K562 (cell line): ENCODE results near the gene PALLD. TPM values are rescaled to one million over a fixed set of nuclear protein-coding genes. Genes with fewer than 3 reads are reported as not detected.

Source experiments
- ATAC-seq: fragments of 200-7000 bp; cut with Tn5 transposase; 3 replicates; pipeline ENCODE4 v1.9.1; 2020; ENCODE audit warnings: moderate library complexity
- BruUV-seq: library from RNA; stranded (reverse); fragments of 400-500 nt; replicated peaks from 2 replicates; lab custom pipeline; 2021; lab: Mats Ljungman, UMichigan
- CTCF ChIA-PET: fragments of 300-600 bp; formaldehyde crosslinking; extraction: SDS; loops from one replicate; lab custom pipeline; 2021; ENCODE audit warnings: low intra/inter-chr PET ratio; lab: Yijun Ruan, JAX
- POLR2A ChIA-PET: fragments of 300-600, 350-650 bp; sonication (Branson Sonifier 250); formaldehyde crosslinking; extraction: SDS; loops from one replicate; lab custom pipeline; 2021; ENCODE audit warnings: antibody characterized with exemption, inconsistent platforms; lab: Yijun Ruan, JAX
- DNase-seq, 4 experiments: peaks; one replicate each; pipeline versions ENCODE4 v3.0.0 to v3.0.0-alpha.2; 2011 to 2018; ENCODE audit warnings: low spot score in 3 of 4, mixed read lengths in 3 of 4; ENCODE audit errors: extremely low read depth in 1 of 4
- FAIRE-seq: peaks from 2 replicates; lab custom pipeline; 2011; peaks lifted over from hg19 to GRCh38; lab: Jason Lieb, UNC
- H2AFZ ChIP-seq: 2 replicates; pipeline ENCODE4 v1.6.0; 2011; ENCODE audit warnings: low read depth, low read length, control low read depth, inconsistent platforms
- H3K27ac ChIP-seq: fragments of 200-600 bp; 3 replicates; pipeline ENCODE4 v1.8.0; 2011; ENCODE audit warnings: low read depth, mild to moderate bottlenecking, control low read depth, inconsistent platforms, low read length, moderate library complexity, mixed read lengths; ENCODE audit errors: extremely low read depth
- H3K27me3 ChIP-seq, 2 experiments: fragments of 300-600 bp in 1 of 2; 2 replicates in 1 of 2; 3 replicates in 1 of 2; pipeline versions ENCODE4 v1.6.0 to v1.8.0; 2011; ENCODE audit warnings: inconsistent platforms in 2 of 2, low read length in 2 of 2, mild to moderate bottlenecking in 1 of 2, mixed read lengths in 1 of 2, moderate library complexity in 1 of 2; ENCODE audit not compliant: control insufficient read depth in 2 of 2, insufficient read depth in 2 of 2
- H3K36me3 ChIP-seq: fragments of 300-600 bp; 3 replicates; pipeline ENCODE4 v1.8.0; 2011; ENCODE audit warnings: mild to moderate bottlenecking, low read length, inconsistent platforms; ENCODE audit not compliant: control insufficient read depth, insufficient read depth
- H3K4me1 ChIP-seq, 2 experiments: fragments of 200-600 bp in 1 of 2; replicated peaks in 1 of 2; 2 replicates in 1 of 2; 3 replicates in 1 of 2; pipeline versions ENCODE4 v1.5.1 to v1.8.0; 2011; ENCODE audit warnings: inconsistent platforms in 2 of 2, low read length in 2 of 2, mild to moderate bottlenecking in 1 of 2, mixed read lengths in 1 of 2, moderate library complexity in 1 of 2; ENCODE audit not compliant: control insufficient read depth in 2 of 2, insufficient read depth in 2 of 2
- H3K4me2 ChIP-seq: 2 replicates; pipeline ENCODE4 v1.6.1; 2011; ENCODE audit warnings: low read length, control low read depth, inconsistent platforms, mixed read lengths; ENCODE audit not compliant: insufficient read depth
- H3K4me3 ChIP-seq: fragments of 200-600 bp; sonication (generic), shearing (Covaris generic); 2 replicates; pipeline ENCODE4 v1.5.1; 2016; ENCODE audit warnings: control low read depth, inconsistent platforms
- H3K79me2 ChIP-seq: fragments of 200-600 bp; 3 replicates; pipeline ENCODE4 v1.8.0; 2011; ENCODE audit warnings: low read length, inconsistent platforms; ENCODE audit not compliant: control insufficient read depth, insufficient read depth
- H3K9ac ChIP-seq, 2 experiments: 2 replicates each; pipeline versions ENCODE4 v1.6.0 to v1.6.1; 2011; ENCODE audit warnings: low read depth in 2 of 2, low read length in 2 of 2, control low read depth in 1 of 2, inconsistent platforms in 1 of 2, mild to moderate bottlenecking in 1 of 2, mixed read lengths in 1 of 2; ENCODE audit not compliant: insufficient read depth in 1 of 2
- H3K9me1 ChIP-seq: one replicate; pipeline ENCODE4 v1.6.0; 2011; ENCODE audit warnings: inconsistent platforms, mild to moderate bottlenecking, low read length, moderate library complexity; ENCODE audit not compliant: control insufficient read depth, insufficient read depth
- H3K9me3 ChIP-seq: replicated peaks from 2 replicates; pipeline ENCODE4 v1.5.1; 2011; ENCODE audit warnings: low read depth, low read length, inconsistent platforms; ENCODE audit not compliant: control insufficient read depth, insufficient read depth
- H4K20me1 ChIP-seq: replicated peaks from 2 replicates; pipeline ENCODE4 v1.6.1; 2011; ENCODE audit warnings: low read length, inconsistent platforms, mixed read lengths; ENCODE audit not compliant: control insufficient read depth, insufficient read depth
- CHD4 ChIP-seq: fragments of 200-600 bp; sonication (generic); IDR thresholded peaks from 3 replicates; pipeline ENCODE4 v1.6.1; 2012; ENCODE audit warnings: low read depth, mild to moderate bottlenecking, mixed read lengths, low read length, inconsistent platforms; ENCODE audit not compliant: insufficient read depth, insufficient replicate concordance, poor library complexity, severe bottlenecking
- NFE2L1 ChIP-seq: fragments of 450-650 bp; IDR thresholded peaks from 2 replicates; pipeline ENCODE4 v1.6.1; 2016; ENCODE audit warnings: missing genetic modification characterization, low read depth, mild to moderate bottlenecking, missing compliant biosample characterization, moderate library complexity, borderline replicate concordance
- POLR2A ChIP-seq: fragments of 450-650 bp; conservative IDR thresholded peaks from 2 replicates; pipeline ENCODE4 v1.6.1; 2016
- TAF7 ChIP-seq: fragments of 450-650 bp; IDR thresholded peaks from 2 replicates; pipeline ENCODE4 v1.6.1; 2016; ENCODE audit warnings: missing genetic modification characterization, missing compliant biosample characterization
- TEAD1 ChIP-seq, 2 experiments: fragments of 450-650 bp in 1 of 2; sonication (generic) in 1 of 2; formaldehyde crosslinking; IDR thresholded peaks; 2 replicates each; pipeline versions ENCODE4 v1.4.0 to v1.8.0; 2020 to 2022; ENCODE audit warnings: mild to moderate bottlenecking in 2 of 2, missing genetic modification reagents in 1 of 2
- ZNF644 ChIP-seq: fragments of 200-800 bp; sonication (Bioruptor generic); IDR thresholded peaks from 2 replicates; pipeline ENCODE4 v1.6.1; 2016; ENCODE audit warnings: low read depth, missing genetic modification characterization, missing compliant biosample characterization
- WGBS: fragments of 100-300 bp; shearing (Covaris generic); methylation state at CpG from one replicate; pipeline ENCODE4 v1.1.6; 2016; ENCODE audit warnings: low coverage, mixed read lengths; ENCODE audit not compliant: insufficient coverage; ENCODE audit errors: missing lambda C conversion rate; 5-methylcytosine and 5-hydroxymethylcytosine counted together
- in situ Hi-C: fragments of 300-500 bp; cut with MboI; formaldehyde crosslinking; loops from 4 replicates; pipeline ENCODE4 v1.15.0; 2018; ENCODE audit warnings: inconsistent platforms, mixed read lengths
- intact Hi-C: fragments of 100-400 bp; cut with micrococcal nuclease; formaldehyde crosslinking; loops from 2 replicates; pipeline ENCODE4 v1.14.2; 2022
- polyA plus RNA-seq, 8 experiments: library from polyadenylated mRNA; depleted of rRNA in 4 of 8; stranded (reverse) in 5 of 8; unstranded in 3 of 8; fragments of >200 nt; fragmentation: Nextera tagmentation in 2 of 8; fragmentation: Illumina TruSeq in 1 of 8; extraction: Ambion mirVana in 2 of 8; extraction: Trizol in 1 of 8; gene quantifications; 2 replicates each; pipeline versions ENCODE4 v1.2.1 to v1.2.3, GENCODE V29; 2011 to 2014; ENCODE audit warnings: inconsistent platforms in 1 of 8, missing spikeins in 1 of 8
- total RNA-seq, 7 experiments: library from RNA; depleted of rRNA in 6 of 7; stranded (reverse); fragments of >200 nt in 6 of 7; fragmentation: Illumina TruSeq in 2 of 7; extraction: Trizol in 2 of 7; gene quantifications; 2 replicates each; pipeline versions ENCODE4 v1.2.1 to v1.2.3, GENCODE V29; 2011 to 2021; ENCODE audit warnings: low replicate concordance in 1 of 7
- TF ChIP-seq, protein P1 (sequence below): fragments of 450-650 bp; conservative IDR thresholded peaks from 2 replicates; pipeline ENCODE4 v1.6.1; 2016; ENCODE audit warnings: missing genetic modification characterization, low read depth, mild to moderate bottlenecking, control low read depth, missing compliant biosample characterization
- TF ChIP-seq, protein P2 (sequence below): sonication (generic); formaldehyde crosslinking; IDR thresholded peaks from 2 replicates; pipeline ENCODE4 v1.8.1; 2023; ENCODE audit warnings: mild to moderate bottlenecking, missing genetic modification reagents, moderate library complexity

Gene PALLD
- total and polyA plus RNA-seq, 9 of the 15 experiments (the other 6 are each of a cell fraction or from before 2014, with no cell fraction given): 0.01 to 0.35 (median 0.06) TPM; not detected in 3

DNA sequence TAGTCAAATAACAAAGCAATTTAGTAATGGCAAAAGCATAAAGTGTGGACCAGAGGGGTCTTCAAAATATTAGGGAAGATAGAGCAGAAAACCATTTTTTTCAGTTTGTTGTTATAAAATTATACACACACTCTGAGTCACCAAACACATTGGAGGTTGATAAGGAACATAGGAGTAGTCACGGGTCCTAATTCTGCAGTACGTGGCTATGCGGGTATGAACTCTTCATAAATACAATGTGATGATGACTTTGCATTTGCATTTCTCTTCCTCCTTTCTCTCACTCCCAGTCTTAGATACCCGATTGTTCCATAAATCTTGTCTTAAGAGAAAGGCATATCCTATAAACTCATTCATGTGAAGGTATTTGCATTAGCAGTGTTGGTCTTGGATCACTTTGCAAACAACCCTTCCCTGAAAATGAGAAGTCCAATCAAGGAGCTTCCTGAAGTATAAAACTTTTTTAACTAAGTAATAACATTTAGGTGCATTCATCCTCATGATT is 223.6 kb downstream of the PALLD start (continued):
- TF ChIP-seq TEAD1 (CRISPR knock-in tag; IDR thresholded peaks at IDR 0.05) (no peak), TAF7 (no peak)
- TF ChIP-seq, protein P1, sequence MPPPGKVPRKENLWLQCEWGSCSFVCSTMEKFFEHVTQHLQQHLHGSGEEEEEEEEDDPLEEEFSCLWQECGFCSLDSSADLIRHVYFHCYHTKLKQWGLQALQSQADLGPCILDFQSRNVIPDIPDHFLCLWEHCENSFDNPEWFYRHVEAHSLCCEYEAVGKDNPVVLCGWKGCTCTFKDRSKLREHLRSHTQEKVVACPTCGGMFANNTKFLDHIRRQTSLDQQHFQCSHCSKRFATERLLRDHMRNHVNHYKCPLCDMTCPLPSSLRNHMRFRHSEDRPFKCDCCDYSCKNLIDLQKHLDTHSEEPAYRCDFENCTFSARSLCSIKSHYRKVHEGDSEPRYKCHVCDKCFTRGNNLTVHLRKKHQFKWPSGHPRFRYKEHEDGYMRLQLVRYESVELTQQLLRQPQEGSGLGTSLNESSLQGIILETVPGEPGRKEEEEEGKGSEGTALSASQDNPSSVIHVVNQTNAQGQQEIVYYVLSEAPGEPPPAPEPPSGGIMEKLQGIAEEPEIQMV (tag): no peak

DNA sequence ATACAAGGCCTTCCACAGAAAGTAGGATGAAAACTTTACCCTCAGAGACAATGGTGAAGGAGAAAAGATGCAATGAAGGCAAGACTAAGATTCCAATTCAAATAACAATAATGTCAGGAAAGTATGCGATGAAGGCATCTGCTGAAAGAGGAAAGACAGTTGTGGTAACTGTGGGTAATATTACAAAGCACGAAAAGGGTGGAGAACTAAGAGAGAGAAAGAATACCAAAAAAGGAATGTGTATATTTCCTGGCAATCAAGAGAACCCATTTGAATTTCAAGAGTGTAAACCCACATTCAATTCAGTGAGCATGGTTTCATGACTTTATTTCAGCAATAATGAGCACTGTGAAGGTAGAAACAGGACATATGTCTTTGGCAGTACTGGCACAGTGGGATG is 225.5 kb downstream of the PALLD start:
- intact Hi-C loops: no loop called here
- FAIRE-seq: no peak
- no peak overlapping the region for H2AFZ ChIP-seq

More for the DNA sequence above, 225.5 kb downstream of the PALLD start:
- H3K36me3 ChIP-seq: no peaks in the 10 kb centered on the region
- no peak overlapping the region for H3K27ac ChIP-seq
- no peak overlapping the region for H3K4me3 ChIP-seq
- H3K9me3 ChIP-seq: no peaks in the 10 kb centered on the region
- H3K27me3 ChIP-seq: no peaks in the 10 kb centered on the region
- in situ Hi-C loops: no loop called here
- H4K20me1 ChIP-seq: no peaks in the 10 kb centered on the region
- WGBS: 0% methylated on average over 2 of the region's 2 CpGs
- H3K4me1 ChIP-seq: no peaks in the 10 kb centered on the region
- no peaks in the 10 kb centered on the region for H3K79me2 ChIP-seq
- no peaks in the 10 kb centered on the region for H3K9me1 ChIP-seq
- CTCF ChIA-PET: no interaction called here
- no peak for ATAC-seq
- no TSS peak for BruUV-seq
- POLR2A ChIA-PET: no interaction called here
- TF ChIP-seq CHD4 (no peak), POLR2A (no peak), ZNF644 (tag) (no peak), NFE2L1 (tag) (no peak)
- TF ChIP-seq, protein P2, sequence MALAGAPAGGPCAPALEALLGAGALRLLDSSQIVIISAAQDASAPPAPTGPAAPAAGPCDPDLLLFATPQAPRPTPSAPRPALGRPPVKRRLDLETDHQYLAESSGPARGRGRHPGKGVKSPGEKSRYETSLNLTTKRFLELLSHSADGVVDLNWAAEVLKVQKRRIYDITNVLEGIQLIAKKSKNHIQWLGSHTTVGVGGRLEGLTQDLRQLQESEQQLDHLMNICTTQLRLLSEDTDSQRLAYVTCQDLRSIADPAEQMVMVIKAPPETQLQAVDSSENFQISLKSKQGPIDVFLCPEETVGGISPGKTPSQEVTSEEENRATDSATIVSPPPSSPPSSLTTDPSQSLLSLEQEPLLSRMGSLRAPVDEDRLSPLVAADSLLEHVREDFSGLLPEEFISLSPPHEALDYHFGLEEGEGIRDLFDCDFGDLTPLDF (CRISPR knock-in tag): no peak
- H3K4me2 ChIP-seq: no peak overlapping the region
- no peak overlapping the region for H3K9ac ChIP-seq
- DNase-seq: no peak
